ENCODE data around the gene LRP5. TPM values are rescaled to one million over a fixed set of nuclear protein-coding genes. Genes with fewer than 3 reads are reported as not detected.

Gene LRP5
- total and polyA plus RNA-seq, 12 donors: 10.7 to 277 (median 75.8) TPM

DNA sequence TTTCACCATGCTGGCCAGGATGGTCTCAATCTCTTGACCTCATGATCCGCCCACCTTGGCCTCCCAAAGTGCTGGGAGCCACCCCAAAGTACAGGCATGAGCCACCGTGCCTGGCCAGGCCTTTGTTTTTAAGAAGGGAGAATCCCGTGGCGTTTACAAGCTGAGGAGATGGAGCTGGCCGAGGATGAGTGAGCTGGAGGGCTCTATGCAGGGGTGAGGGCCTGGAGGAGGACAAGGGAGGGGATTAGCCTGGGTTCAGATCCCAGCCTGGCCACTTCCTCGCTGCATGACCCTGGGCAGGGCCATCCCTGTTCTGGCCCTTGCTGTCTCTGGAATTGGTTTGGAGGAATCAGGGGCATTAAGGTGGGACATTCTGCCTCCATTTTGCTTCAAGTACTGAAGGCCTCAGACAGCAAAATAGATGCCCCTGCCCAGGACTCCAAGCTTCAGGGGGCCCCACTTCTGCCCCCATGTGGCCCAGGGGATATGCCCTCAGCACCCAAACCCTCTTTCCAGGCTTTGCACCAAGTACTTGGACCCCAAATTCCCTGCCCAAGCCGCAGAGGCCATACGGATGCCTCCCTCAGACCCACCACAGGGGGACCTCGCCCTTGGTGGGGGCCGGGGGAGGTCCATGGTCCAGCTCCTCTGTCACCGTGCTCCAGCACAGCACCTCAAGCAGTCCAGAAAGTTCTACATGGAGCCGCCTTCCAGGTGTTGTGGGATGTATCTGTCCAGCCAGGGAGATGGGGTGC, 12.1 kb upstream of the LRP5 start:
- intact Hi-C loops (cut with DNase I): loop anchor here in 1 of 2 donors (10.0 kb wide), 1 partner anchor 145 kb away; no protein-coding TSS in a partner anchor
- TF ChIP-seq, protein P1, sequence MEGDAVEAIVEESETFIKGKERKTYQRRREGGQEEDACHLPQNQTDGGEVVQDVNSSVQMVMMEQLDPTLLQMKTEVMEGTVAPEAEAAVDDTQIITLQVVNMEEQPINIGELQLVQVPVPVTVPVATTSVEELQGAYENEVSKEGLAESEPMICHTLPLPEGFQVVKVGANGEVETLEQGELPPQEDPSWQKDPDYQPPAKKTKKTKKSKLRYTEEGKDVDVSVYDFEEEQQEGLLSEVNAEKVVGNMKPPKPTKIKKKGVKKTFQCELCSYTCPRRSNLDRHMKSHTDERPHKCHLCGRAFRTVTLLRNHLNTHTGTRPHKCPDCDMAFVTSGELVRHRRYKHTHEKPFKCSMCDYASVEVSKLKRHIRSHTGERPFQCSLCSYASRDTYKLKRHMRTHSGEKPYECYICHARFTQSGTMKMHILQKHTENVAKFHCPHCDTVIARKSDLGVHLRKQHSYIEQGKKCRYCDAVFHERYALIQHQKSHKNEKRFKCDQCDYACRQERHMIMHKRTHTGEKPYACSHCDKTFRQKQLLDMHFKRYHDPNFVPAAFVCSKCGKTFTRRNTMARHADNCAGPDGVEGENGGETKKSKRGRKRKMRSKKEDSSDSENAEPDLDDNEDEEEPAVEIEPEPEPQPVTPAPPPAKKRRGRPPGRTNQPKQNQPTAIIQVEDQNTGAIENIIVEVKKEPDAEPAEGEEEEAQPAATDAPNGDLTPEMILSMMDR (IDR thresholded peaks at IDR 0.05): no peak
- TF ChIP-seq POLR2A (IDR thresholded peaks at IDR 0.05): no peak
- H3K36me3 ChIP-seq (replicated peaks in 1 of 2): no peaks in the 10 kb centered on the region
- WGBS, 4 donors: 85 to 94% (median 91%) methylated on average over 4 to 12 of the region's 12 CpGs
- H3K9me3 ChIP-seq (replicated peaks in 1 of 3): no peaks in the 10 kb centered on the region
- H3K4me3 ChIP-seq: no peak overlapping the region
- no peaks in the 10 kb centered on the region for H3K27me3 ChIP-seq
- no peak for DNase-seq
- H3K27ac ChIP-seq: no peak overlapping the region
- H3K4me1 ChIP-seq (replicated peaks in 1 of 2): peaks cover 10% of the 10 kb centered on the region in 2 donors

DNA sequence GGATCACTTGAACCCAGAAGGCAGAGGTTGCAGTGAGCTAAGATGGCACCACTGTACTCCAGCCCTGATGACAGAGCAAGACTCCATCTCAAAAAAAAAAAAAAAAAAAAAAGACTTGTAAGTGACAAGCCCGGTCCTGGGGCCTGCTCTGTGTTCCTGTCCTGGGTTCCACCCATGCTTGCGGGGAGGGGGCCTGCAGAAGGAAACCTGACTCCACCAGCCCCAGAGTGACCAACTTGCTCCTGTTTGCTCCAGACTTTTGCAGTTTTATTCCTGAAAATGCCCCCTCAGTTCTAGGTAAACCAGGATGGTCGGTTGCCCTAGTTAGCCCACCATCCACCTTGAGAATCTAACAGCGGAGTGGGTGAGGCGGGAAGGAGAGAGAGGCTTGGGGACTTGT, 10.1 kb upstream of the LRP5 start:
- WGBS, 4 donors: 77 to 96% (median 92%) methylated on average over 4 to 5 of the region's 5 CpGs
- Histone ChIP-seq H3K4me1 (replicated peaks in 1 of 2) (peaks cover 10% of the 10 kb centered on the region in 2 donors), H3K36me3 (replicated peaks in 1 of 2) (no peaks in the 10 kb centered on the region), H3K27me3 (no peaks in the 10 kb centered on the region), H3K9me3 (replicated peaks in 1 of 3) (no peaks in the 10 kb centered on the region), H3K4me3 (no peak overlapping the region), H3K27ac (peak overlapping the region in 1 of 5 donors; percentile 62)
- DNase-seq: no peak
- TF ChIP-seq, protein P1 (IDR thresholded peaks at IDR 0.05): no peak
- no peak for TF ChIP-seq POLR2A (IDR thresholded peaks at IDR 0.05)
- intact Hi-C loops (cut with DNase I): loop anchor here in 1 of 2 donors (10.0 kb wide), 1 partner anchor 143 kb away; no protein-coding TSS in a partner anchor

DNA sequence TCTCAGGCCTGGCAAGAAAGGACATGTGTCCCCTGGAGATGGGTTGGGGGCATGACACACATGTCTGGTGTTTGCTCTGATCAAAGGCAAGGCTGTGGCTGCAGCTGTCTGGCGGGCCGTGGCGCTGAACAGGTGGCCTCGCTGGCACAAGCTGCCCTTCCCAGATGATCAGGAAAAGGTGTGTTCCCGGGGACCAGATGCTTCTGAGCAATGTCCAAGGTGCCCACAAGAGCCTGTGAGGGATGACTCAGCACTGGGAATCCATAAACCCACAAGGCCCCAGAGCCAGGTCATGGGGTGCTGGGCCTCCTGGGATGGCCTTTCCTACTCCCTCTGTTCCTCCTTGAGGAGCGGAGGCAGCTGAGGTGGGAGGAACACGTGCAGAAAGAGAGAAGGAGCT, 9.7 kb upstream of the LRP5 start:
- H3K36me3 ChIP-seq (replicated peaks in 1 of 2): no peaks in the 10 kb centered on the region
- 43 to 87% (median 72%) methylated on average over 2 to 7 of the region's 7 CpGs for WGBS, 4 donors
- peak overlapping the region in 1 of 5 donors; percentile 62 for H3K27ac ChIP-seq
- H3K4me3 ChIP-seq: no peak overlapping the region
- H3K9me3 ChIP-seq (replicated peaks in 1 of 3): no peaks in the 10 kb centered on the region
- intact Hi-C loops (cut with DNase I): loop anchor here in 1 of 2 donors (10.0 kb wide), 1 partner anchor 142 kb away; no protein-coding TSS in a partner anchor
- H3K27me3 ChIP-seq: no peaks in the 10 kb centered on the region
- no peak for TF ChIP-seq POLR2A (IDR thresholded peaks at IDR 0.05)
- TF ChIP-seq, protein P1 (IDR thresholded peaks at IDR 0.05): no peak
- peak in 1 of 7 donors; percentile 38 for DNase-seq
- peaks cover 10% of the 10 kb centered on the region in 2 donors for H3K4me1 ChIP-seq (replicated peaks in 1 of 2)

DNA sequence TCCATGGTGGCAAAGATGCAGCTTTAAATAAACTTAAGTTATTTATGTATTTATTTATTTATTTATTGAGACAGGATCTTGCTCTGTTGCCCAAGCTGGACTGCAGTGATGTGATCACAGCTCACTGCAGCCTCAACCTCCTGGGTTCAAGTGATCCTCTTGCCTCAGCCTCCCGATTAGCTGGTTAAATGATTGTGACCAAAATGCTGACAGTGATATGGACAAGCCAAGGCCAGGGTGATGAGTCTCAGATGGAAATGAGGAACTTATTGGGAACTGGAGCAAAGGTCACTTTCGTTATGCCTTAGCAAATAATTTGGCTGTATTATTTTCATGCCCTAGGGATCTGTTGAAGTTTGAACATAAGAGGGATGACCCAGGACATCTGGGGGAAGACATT, 9.3 kb upstream of the LRP5 start:
- 31 to 47% (median 37%) methylated on average over 2 of the region's 2 CpGs for WGBS, 4 donors

More for the DNA sequence above, 9.3 kb upstream of the LRP5 start:
- Histone ChIP-seq H3K27me3 (no peaks in the 10 kb centered on the region), H3K9me3 (replicated peaks in 1 of 3) (no peaks in the 10 kb centered on the region), H3K4me1 (replicated peaks in 1 of 2) (peaks cover 10% of the 10 kb centered on the region in 2 donors), H3K27ac (peak overlapping the region in 1 of 5 donors; percentile 62), H3K36me3 (replicated peaks in 1 of 2) (no peaks in the 10 kb centered on the region), H3K4me3 (no peak overlapping the region)
- intact Hi-C loops (cut with DNase I): loop anchor here in 1 of 2 donors (10.0 kb wide), 1 partner anchor 142 kb away; no protein-coding TSS in a partner anchor
- TF ChIP-seq, protein P1 (IDR thresholded peaks at IDR 0.05): no peak
- no peak for TF ChIP-seq POLR2A (IDR thresholded peaks at IDR 0.05)
- peak in 1 of 7 donors; percentile 31 for DNase-seq

Measured in adrenal gland (tissue), 12 donors.